ENCODE measurements around the gene PSTK.

DNA sequence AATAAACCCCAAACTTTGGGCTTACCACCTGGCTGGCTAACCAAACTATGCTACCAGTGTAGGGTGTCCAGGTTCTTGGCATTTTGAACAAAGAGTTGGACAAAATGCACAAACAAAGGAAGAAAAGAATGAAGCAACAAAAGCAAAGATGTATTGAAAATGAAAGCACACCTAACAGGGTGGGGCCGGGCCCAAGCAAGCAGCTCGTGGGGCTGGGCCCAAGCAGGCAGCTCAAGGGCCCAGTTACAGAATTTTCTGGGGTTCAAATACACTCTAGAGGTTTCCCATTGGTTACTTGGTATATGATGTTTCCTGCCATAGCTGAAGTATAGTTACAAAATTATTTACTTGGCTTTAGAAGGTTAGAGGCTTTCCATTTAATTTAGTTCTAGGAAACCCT is 44.3 kb downstream of the PSTK start:
- TF ChIP-seq, protein P1, sequence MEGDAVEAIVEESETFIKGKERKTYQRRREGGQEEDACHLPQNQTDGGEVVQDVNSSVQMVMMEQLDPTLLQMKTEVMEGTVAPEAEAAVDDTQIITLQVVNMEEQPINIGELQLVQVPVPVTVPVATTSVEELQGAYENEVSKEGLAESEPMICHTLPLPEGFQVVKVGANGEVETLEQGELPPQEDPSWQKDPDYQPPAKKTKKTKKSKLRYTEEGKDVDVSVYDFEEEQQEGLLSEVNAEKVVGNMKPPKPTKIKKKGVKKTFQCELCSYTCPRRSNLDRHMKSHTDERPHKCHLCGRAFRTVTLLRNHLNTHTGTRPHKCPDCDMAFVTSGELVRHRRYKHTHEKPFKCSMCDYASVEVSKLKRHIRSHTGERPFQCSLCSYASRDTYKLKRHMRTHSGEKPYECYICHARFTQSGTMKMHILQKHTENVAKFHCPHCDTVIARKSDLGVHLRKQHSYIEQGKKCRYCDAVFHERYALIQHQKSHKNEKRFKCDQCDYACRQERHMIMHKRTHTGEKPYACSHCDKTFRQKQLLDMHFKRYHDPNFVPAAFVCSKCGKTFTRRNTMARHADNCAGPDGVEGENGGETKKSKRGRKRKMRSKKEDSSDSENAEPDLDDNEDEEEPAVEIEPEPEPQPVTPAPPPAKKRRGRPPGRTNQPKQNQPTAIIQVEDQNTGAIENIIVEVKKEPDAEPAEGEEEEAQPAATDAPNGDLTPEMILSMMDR (CRISPR knock-in tag; IDR thresholded peaks at IDR 0.05) = no peak
- no peak for TF ChIP-seq TBL1XR1 (IDR thresholded peaks at IDR 0.05; ENCODE audit: borderline replicate concordance, low read length, partially characterized antibody)
- TF ChIP-seq, protein P2, sequence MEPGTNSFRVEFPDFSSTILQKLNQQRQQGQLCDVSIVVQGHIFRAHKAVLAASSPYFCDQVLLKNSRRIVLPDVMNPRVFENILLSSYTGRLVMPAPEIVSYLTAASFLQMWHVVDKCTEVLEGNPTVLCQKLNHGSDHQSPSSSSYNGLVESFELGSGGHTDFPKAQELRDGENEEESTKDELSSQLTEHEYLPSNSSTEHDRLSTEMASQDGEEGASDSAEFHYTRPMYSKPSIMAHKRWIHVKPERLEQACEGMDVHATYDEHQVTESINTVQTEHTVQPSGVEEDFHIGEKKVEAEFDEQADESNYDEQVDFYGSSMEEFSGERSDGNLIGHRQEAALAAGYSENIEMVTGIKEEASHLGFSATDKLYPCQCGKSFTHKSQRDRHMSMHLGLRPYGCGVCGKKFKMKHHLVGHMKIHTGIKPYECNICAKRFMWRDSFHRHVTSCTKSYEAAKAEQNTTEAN (CRISPR knock-in tag; conservative IDR thresholded peaks at IDR 0.05) = no peak
- TF ChIP-seq, protein P3, sequence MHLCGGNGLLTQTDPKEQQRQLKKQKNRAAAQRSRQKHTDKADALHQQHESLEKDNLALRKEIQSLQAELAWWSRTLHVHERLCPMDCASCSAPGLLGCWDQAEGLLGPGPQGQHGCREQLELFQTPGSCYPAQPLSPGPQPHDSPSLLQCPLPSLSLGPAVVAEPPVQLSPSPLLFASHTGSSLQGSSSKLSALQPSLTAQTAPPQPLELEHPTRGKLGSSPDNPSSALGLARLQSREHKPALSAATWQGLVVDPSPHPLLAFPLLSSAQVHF (CRISPR knock-in tag; IDR thresholded peaks at IDR 0.05) = no peak
- TF ChIP-seq SOX6 (IDR thresholded peaks at IDR 0.05) = no peak
- TF ChIP-seq SOX6 (CRISPR knock-in tag; IDR thresholded peaks at IDR 0.05) = no peak
- TF ChIP-seq BHLHE40 (IDR thresholded peaks at IDR 0.05; ENCODE audit: low read length) = no peak
- TF ChIP-seq, protein P4, sequence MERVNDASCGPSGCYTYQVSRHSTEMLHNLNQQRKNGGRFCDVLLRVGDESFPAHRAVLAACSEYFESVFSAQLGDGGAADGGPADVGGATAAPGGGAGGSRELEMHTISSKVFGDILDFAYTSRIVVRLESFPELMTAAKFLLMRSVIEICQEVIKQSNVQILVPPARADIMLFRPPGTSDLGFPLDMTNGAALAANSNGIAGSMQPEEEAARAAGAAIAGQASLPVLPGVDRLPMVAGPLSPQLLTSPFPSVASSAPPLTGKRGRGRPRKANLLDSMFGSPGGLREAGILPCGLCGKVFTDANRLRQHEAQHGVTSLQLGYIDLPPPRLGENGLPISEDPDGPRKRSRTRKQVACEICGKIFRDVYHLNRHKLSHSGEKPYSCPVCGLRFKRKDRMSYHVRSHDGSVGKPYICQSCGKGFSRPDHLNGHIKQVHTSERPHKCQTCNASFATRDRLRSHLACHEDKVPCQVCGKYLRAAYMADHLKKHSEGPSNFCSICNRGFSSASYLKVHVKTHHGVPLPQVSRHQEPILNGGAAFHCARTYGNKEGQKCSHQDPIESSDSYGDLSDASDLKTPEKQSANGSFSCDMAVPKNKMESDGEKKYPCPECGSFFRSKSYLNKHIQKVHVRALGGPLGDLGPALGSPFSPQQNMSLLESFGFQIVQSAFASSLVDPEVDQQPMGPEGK (CRISPR knock-in tag; IDR thresholded peaks at IDR 0.05) = no peak
- no peak for TF ChIP-seq ZNF605 (CRISPR knock-in tag; IDR thresholded peaks at IDR 0.05)
- TF ChIP-seq, protein P5, sequence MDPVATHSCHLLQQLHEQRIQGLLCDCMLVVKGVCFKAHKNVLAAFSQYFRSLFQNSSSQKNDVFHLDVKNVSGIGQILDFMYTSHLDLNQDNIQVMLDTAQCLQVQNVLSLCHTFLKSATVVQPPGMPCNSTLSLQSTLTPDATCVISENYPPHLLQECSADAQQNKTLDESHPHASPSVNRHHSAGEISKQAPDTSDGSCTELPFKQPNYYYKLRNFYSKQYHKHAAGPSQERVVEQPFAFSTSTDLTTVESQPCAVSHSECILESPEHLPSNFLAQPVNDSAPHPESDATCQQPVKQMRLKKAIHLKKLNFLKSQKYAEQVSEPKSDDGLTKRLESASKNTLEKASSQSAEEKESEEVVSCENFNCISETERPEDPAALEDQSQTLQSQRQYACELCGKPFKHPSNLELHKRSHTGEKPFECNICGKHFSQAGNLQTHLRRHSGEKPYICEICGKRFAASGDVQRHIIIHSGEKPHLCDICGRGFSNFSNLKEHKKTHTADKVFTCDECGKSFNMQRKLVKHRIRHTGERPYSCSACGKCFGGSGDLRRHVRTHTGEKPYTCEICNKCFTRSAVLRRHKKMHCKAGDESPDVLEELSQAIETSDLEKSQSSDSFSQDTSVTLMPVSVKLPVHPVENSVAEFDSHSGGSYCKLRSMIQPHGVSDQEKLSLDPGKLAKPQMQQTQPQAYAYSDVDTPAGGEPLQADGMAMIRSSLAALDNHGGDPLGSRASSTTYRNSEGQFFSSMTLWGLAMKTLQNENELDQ (CRISPR knock-in tag; IDR thresholded peaks at IDR 0.05; ENCODE audit: borderline replicate concordance) = no peak
- no peak for TF ChIP-seq HNRNPUL1 (IDR thresholded peaks at IDR 0.05; ENCODE audit: low read depth, low read length)
- no peak for TF ChIP-seq ZFX (CRISPR knock-in tag; IDR thresholded peaks at IDR 0.05; ENCODE audit: low read depth)
- TF ChIP-seq, protein P6, sequence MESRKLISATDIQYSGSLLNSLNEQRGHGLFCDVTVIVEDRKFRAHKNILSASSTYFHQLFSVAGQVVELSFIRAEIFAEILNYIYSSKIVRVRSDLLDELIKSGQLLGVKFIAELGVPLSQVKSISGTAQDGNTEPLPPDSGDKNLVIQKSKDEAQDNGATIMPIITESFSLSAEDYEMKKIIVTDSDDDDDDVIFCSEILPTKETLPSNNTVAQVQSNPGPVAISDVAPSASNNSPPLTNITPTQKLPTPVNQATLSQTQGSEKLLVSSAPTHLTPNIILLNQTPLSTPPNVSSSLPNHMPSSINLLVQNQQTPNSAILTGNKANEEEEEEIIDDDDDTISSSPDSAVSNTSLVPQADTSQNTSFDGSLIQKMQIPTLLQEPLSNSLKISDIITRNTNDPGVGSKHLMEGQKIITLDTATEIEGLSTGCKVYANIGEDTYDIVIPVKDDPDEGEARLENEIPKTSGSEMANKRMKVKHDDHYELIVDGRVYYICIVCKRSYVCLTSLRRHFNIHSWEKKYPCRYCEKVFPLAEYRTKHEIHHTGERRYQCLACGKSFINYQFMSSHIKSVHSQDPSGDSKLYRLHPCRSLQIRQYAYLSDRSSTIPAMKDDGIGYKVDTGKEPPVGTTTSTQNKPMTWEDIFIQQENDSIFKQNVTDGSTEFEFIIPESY (CRISPR knock-in tag; IDR thresholded peaks at IDR 0.05) = no peak
- no peak for TF ChIP-seq CBX5 (CRISPR knock-in tag; IDR thresholded peaks at IDR 0.05; ENCODE audit: borderline replicate concordance)
- TF ChIP-seq SRSF1 (optimal IDR thresholded peaks at IDR 0.05; ENCODE audit: low read depth, low read length) = no peak
